ENCODE data around the gene ZFAND2B.

ZFAND2B gene

GRCh38 chr2:219204425-219205164, 2.0 kb upstream of the ZFAND2B start:
- FAIRE-seq (no peak), DNase-seq (ENCODE audit: insufficient read length, low spot score) (no peak)

GRCh38 chr2:219205165-219205538, 1.4 kb upstream of the ZFAND2B start:
- no peak for DNase-seq (ENCODE audit: insufficient read length, low spot score)
- no peak for FAIRE-seq

- DNase-seq (ENCODE audit: insufficient read length, low spot score) (no peak), FAIRE-seq (no peak)
Measured at GRCh38 chr2:219205981-219206327, 628 bp upstream of the ZFAND2B start.

GRCh38 chr2:219207134-219207883, 727 bp downstream of the ZFAND2B start:
- no peak for FAIRE-seq

GRCh38 chr2:219207884-219208740, 1.5 kb downstream of the ZFAND2B start:
- DNase-seq (ENCODE audit: insufficient read length, low spot score) (no peak), FAIRE-seq (no peak)

More at GRCh38 chr2:219207134-219207883, 727 bp downstream of the ZFAND2B start:
- DNase-seq (ENCODE audit: insufficient read length, low spot score), result no peak

- FAIRE-seq (no peak), DNase-seq (ENCODE audit: insufficient read length, low spot score) (no peak)
Measured at GRCh38 chr2:219209236-219210195, 2.9 kb downstream of the ZFAND2B start.

GRCh38 chr2:219210196-219210885, 3.8 kb downstream of the ZFAND2B start:
- DNase-seq (ENCODE audit: insufficient read length, low spot score), result no peak
- FAIRE-seq, result no peak

- no peak for DNase-seq (ENCODE audit: insufficient read length, low spot score)
- no peak for FAIRE-seq
Measured at GRCh38 chr2:219210886-219211362, 4.3 kb downstream of the ZFAND2B start.

- no peak for FAIRE-seq
Measured at GRCh38 chr2:219213026-219213415, 6.4 kb downstream of the ZFAND2B start.

GRCh38 chr2:219213486-219214071, 7.0 kb downstream of the ZFAND2B start:
- FAIRE-seq (no peak), DNase-seq (ENCODE audit: insufficient read length, low spot score) (no peak)

More at GRCh38 chr2:219213026-219213415, 6.4 kb downstream of the ZFAND2B start:
- no peak for DNase-seq (ENCODE audit: insufficient read length, low spot score)

- FAIRE-seq (no peak), DNase-seq (ENCODE audit: insufficient read length, low spot score) (no peak)
Measured at GRCh38 chr2:219214141-219214540, 7.6 kb downstream of the ZFAND2B start.

- DNase-seq (ENCODE audit: insufficient read length, low spot score) (no peak), FAIRE-seq (no peak)
Measured at GRCh38 chr2:219214786-219215185, 8.2 kb downstream of the ZFAND2B start.

GRCh38 chr2:219215871-219216534, 9.4 kb downstream of the ZFAND2B start:
- no peak for FAIRE-seq
- DNase-seq (ENCODE audit: insufficient read length, low spot score), result no peak

GRCh38 chr2:219216535-219216915, 9.9 kb downstream of the ZFAND2B start:
- FAIRE-seq (no peak), DNase-seq (ENCODE audit: insufficient read length, low spot score) (no peak)

- peak; percentile 42 for DNase-seq (ENCODE audit: insufficient read length, low spot score)
- FAIRE-seq, result no peak
Measured at GRCh38 chr2:219218217-219218731, 11.7 kb downstream of the ZFAND2B start.

- FAIRE-seq, result peak; percentile 48
- peak; percentile 29 for DNase-seq (ENCODE audit: insufficient read length, low spot score)
Measured at GRCh38 chr2:219218732-219219701, 12.4 kb downstream of the ZFAND2B start, which contains the start of gene ABCB6. Gene ABCB6, minus strand, starts transcription at chr2:219218958. Its CDS starts 285 bp downstream, at chr2:219218673.

Measured in HTR-8/SVneo (cell line).